Mesenteric fat pad (tissue), 1 donor: ENCODE results near the gene ZBED4. TPM values are rescaled to one million over a fixed set of nuclear protein-coding genes. Genes with fewer than 3 reads are reported as not detected.
A peak's percentile ranks its signal among the peaks of the same experiment; 100 is the strongest.

Source experiments
- DNase-seq: peaks from one replicate; pipeline ENCODE4 v3.0.0-alpha.2; 2020; ENCODE audit warnings: low spot score
- total RNA-seq: library from RNA; stranded (reverse); fragmentation: NEBNext Ultra II Directional; extraction: Animal tissue kit (Norgen Biotek cat#: 25700); gene quantifications from one replicate; pipeline ENCODE4 v1.2.1, GENCODE V29; 2021
- donor health status: DM: yes; HTN: yes; CAD: no.

The ZBED4 gene
- total RNA-seq, 1 donor from 2014 or later = 10.4 TPM

DNA sequence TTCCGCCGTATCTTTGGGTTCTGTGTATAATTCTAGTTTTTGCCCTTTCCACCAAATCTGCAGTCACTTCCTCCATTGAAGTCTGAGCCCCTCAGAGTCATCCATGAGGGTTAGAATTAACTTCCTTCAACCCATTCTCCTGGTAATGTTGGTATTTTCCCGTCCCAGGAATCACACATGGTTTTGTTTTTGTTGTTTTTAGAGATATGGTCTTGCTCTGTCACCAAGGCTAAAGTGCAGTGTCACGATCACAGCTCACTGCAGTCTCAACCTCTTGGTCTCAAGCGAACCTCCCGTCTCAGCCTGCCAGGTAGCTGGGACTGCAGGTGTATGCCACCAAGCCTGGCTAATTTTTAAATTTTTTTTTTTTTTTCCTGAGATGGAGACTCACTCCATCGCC, 18.7 kb downstream of the ZBED4 start:
- peak; percentile 8 for DNase-seq

GRCh38 chr22:49873228-49873940, 19.7 kb downstream of the ZBED4 start:
- peak; percentile 59 for DNase-seq

GRCh38 chr22:49877642-49878041, 24.0 kb downstream of the ZBED4 start:
- peak; percentile 26 for DNase-seq

DNA sequence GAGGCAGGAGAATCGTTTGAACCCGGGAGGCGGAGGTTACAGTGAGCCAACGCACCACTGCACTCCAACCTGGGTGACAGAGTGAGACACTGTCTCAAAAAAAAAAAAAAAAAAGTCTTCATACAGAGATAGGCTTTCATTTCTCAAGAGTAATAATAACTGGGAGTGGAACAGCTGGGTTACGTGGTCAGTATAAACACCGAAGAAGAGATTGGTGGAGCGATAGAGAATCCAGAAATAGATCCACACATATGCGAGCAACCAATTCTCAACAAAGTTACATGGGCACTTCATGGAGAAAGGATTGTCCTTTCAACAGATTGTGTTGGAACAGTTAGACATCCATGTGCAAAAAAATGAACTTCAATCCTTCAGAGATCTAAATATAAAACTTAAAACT, 24.6 kb downstream of the ZBED4 start:
- peak; percentile 2 for DNase-seq

DNA sequence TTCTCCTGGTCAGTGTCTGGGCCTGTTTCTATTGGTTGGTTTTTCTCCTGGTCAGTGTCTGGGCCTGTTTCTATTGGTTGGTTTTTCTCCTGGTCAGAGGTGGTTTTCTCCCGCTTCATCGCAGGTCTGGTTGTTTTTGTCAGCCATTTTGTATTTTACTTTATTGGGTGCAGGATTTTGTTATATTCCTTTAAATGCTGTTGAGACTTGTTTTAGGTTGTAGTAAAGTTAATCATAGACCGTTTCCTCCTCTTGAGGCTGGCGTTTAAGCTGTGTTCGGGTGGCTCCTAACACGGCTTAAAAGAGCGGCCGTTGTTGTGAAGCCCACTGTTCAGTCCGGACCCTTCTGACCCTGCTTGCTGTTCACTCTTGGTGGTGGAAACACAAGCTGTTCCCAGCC, 26.2 kb downstream of the ZBED4 start:
- DNase-seq = no peak

DNA sequence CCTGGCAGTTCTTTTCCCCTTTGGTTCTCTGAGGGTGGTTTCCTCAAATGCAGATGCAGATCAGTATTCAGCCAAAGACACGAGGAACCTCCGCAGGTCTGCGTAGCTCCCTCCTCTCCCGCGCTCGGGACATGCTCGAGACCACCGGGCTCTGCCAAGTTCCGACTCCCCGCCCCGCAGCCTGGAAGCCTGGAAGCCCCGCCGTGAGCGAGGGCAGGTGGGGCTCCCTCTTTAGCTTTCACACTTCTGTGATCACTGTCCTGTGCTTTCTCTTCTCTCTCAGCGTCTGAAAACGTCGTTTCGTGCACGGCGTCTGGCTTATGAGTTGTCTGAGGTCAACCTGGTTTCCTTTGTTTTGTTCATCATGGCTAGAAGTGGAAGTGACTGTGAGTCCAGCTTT, 26.6 kb downstream of the ZBED4 start:
- peak; percentile 73 for DNase-seq

- DNase-seq = peak; percentile 35
Observed at GRCh38 chr22:49881856-49882255, 28.2 kb downstream of the ZBED4 start.

DNA sequence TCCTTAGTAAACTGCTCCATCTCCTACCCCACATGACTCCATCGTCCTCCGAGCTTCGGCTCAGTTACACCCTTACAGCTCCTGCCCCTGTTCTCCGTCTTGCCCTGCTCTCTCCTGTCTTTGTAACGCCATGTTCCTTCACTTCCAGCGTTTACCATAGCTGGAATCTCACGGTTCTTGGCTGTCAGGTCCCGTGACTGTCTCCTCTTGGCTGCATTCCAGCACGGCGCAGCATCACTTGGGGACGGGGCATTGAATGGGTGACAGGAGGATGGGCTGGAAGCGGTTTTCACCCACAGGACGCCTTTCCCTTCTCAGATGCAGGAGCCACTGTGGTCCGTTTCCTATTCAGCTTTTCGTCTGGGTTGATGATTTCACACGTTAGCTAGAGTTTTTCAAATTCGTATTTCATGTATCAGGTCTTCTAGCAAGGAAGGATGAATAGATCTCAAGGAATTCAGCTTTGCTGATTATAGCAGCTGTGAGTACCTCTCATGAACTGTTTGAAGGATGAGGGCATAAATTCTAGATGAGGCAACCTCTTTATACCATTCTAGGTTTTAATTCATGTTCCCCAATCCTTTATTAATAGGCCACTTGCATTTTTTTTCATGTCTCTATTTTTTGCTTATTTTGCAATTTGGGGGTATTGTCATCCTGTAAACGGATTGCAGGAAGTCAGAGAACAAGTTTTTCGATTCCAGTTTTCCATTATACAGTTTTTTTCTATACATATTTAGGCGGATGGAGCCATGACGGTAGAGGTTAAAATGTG, 29.1 kb downstream of the ZBED4 start:
- DNase-seq = peak; percentile 62

DNA sequence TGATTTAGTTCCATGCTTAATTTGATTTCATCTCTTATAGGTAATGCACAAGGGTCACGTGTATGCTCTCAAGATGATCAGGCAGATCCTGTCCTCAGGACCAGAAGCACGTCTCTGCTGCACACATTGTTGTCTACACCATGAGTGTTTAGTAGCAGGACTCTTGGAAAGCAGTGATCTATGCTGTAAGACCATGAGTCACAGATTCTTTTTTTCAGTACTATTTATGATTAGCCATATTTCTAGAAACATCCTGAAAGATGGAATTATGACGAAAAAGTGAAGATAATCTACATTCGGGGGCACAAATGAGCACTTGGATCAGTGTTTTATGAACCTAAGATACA, 29.6 kb downstream of the ZBED4 start:
- DNase-seq = peak; percentile 5

GRCh38 chr22:49884075-49884474, 30.4 kb downstream of the ZBED4 start:
- peak; percentile 28 for DNase-seq

- peak; percentile 67 for DNase-seq
Observed at GRCh38 chr22:49884503-49885260, 31.0 kb downstream of the ZBED4 start.

DNA sequence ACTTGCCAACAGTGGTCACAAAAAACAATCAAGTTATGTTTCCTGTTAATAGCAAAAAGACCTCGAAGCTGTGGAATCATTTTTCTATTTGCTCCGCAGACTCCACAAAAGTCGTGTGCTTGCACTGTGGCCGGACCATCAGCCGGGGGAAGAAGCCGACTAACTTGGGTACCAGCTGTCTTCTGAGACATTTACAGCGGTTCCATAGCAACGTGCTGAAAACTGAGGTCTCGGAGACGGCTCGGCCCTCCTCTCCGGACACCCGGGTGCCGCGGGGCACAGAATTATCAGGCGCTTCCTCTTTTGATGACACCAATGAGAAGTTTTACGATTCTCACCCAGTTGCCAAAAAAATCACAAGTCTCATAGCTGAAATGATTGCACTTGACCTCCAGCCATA, 31.6 kb downstream of the ZBED4 start:
- DNase-seq = peak; percentile 69

DNA sequence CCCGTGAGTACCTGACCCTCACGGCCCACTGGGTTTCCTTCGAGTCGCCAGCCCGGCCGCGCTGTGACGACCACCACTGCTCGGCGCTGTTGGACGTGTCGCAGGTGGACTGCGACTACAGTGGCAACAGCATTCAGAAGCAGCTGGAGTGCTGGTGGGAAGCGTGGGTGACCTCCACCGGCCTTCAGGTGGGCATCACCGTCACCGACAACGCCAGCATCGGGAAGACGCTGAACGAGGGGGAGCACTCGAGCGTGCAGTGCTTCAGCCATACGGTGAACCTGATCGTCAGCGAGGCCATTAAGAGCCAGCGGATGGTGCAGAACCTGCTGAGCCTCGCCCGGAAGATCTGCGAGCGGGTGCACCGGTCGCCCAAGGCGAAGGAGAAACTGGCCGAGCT, 32.2 kb downstream of the ZBED4 start:
- DNase-seq = peak; percentile 68

- peak; percentile 84 for DNase-seq
Observed at GRCh38 chr22:49886346-49887063, 32.9 kb downstream of the ZBED4 start.

GRCh38 chr22:49887064-49887451, 33.4 kb downstream of the ZBED4 start:
- peak; percentile 71 for DNase-seq

- peak; percentile 53 for DNase-seq
Observed at GRCh38 chr22:49887702-49888101, 34.1 kb downstream of the ZBED4 start.

- peak; percentile 20 for DNase-seq
Observed at GRCh38 chr22:49889071-49889470, 35.4 kb downstream of the ZBED4 start.

GRCh38 chr22:49892226-49892899, 38.7 kb downstream of the ZBED4 start:
- DNase-seq = no peak

GRCh38 chr22:49893025-49893424, 39.4 kb downstream of the ZBED4 start:
- DNase-seq = no peak

- no peak for DNase-seq
Observed at GRCh38 chr22:49894322-49895054, 40.8 kb downstream of the ZBED4 start.
